ENCODE results near the gene ARID1B.

DNA sequence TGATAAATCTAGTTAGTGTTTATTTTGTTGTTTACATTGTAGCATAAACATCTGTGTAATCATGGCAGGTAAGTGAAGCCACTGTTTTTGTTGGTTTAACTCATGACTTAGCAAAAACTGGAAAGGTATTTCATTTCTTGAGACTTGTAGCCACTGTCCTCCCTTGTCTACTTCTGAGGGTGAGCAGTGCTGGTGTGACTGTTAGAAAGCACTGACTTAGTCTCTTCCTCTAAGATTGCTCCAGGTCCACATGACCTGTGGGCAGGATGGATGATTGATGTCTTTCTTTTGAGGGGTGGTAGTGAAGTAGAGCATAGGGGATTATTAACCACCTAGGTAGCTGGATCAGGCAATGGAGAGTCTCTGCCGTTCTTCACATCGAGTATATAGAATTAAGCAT is 203.8 kb downstream of the ARID1B start:
- TF ChIP-seq, protein P1, sequence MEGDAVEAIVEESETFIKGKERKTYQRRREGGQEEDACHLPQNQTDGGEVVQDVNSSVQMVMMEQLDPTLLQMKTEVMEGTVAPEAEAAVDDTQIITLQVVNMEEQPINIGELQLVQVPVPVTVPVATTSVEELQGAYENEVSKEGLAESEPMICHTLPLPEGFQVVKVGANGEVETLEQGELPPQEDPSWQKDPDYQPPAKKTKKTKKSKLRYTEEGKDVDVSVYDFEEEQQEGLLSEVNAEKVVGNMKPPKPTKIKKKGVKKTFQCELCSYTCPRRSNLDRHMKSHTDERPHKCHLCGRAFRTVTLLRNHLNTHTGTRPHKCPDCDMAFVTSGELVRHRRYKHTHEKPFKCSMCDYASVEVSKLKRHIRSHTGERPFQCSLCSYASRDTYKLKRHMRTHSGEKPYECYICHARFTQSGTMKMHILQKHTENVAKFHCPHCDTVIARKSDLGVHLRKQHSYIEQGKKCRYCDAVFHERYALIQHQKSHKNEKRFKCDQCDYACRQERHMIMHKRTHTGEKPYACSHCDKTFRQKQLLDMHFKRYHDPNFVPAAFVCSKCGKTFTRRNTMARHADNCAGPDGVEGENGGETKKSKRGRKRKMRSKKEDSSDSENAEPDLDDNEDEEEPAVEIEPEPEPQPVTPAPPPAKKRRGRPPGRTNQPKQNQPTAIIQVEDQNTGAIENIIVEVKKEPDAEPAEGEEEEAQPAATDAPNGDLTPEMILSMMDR (conservative IDR thresholded peaks at IDR 0.05), result no peak
- no peak for TF ChIP-seq ZFX (IDR thresholded peaks at IDR 0.05)
